GM21515 (cell line): ENCODE measurements around the gene DESI2.
"Not testable (repeated sequence)": the region's sequence is repeated elsewhere in the genome, so short reads cannot be mapped to it uniquely, and the experiment has no call there.

Source experiments
- ATAC-seq: cut with Tn5 transposase; IDR thresholded peaks from one replicate; pipeline ENCODE4 v1.9.1; 2021; ENCODE audit not compliant: unreplicated experiment

The DESI2 gene

GRCh38 chr1:244654108-244655038, 1.4 kb downstream of the DESI2 start:
- ATAC-seq, result no peak

- no peak for ATAC-seq
Measured at GRCh38 chr1:244655186-244655585, 2.3 kb downstream of the DESI2 start.

GRCh38 chr1:244657421-244657820, 4.5 kb downstream of the DESI2 start:
- no peak for ATAC-seq

- no peak for ATAC-seq
Measured at GRCh38 chr1:244659694-244660093, 6.8 kb downstream of the DESI2 start.

DNA sequence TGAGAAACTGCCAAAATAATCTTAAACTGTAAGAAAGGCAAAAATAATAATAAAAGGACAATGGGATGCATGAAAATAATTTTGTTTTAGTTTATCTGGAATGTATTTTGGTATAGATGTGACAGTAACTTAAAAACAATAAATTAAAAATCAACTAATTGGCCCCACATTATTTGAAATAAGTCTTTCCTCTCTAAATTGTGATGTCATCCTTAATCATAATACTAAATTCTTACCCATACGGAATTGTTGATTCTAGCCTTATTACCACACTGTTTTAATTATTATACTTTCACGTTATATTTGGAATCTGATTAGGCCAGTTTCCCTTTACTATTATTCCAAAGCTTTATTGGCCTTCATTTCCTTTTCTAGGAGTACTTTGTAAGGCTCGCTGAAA, 7.7 kb downstream of the DESI2 start:
- ATAC-seq, result no peak

DNA sequence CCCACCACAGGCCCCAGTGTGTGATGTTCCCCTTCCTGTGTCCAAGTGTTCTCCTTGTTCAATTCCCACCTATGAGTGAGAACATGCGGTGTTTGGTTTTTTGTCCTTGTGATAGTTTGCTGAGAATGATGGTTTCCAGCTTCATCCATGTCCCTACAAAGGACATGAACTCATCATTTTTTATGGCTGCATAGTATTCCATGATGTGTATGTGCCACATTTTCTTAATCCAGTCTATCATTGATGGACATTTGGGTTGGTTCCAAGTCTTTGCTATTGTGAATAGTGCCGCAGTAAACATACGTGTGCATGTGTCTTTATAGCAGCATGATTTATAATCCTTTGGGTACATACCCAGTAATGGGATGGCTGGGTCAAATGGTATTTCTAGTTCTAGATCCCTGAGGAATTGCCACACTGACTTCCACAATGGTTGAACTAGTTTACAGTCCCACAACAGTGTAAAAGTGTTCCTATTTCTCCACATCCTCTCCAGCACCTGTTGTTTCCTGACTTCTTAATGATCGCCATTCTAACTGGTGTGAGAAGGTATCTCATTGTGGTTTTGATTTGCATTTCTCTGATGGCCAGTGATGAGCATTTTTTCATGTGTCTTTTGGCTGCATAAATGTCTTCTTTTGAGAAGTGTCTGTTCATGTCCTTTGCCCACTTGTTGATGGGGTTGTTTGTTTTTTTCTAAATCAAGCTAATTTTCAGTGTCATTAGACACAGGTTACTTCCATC, 8.8 kb downstream of the DESI2 start:
- not testable (repeated sequence) for ATAC-seq

DNA sequence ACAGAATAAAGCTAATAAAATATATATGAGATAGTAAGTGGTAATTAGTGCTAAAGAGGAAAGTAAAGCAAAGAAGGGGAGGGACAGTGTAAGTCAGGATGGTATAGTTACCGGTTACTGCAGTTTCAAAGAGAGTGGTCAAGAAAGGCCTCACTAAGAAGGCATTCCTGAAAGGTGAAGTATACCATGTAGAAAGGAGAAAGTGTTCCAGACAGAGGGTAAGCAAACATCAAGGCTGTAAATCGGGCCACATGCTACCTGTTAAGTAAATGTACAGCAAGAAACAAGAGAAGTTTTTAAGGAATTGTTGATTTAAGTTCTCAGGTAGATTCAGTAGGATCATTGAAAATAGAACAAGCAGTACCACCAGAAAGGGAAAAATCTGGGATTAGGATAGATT, 9.7 kb downstream of the DESI2 start:
- no peak for ATAC-seq

DNA sequence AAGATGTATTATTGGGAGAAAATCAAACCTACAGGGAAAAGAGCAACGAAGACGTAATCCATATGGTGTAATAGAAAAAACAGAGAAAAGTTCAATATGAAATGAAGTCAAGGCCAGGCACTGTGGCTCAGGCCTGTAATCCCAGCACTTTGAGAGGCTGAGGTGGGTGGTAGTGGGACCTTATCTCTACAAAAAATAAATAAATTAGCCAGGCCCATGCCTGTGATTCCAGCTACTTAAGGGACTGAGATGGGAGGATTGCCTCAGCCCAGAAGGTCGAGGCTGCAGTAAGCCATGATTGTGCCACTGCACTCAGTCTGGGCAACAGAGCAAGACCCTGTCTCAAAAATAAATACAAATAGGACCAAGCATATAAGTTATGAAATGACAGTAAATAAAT, 11.4 kb downstream of the DESI2 start:
- ATAC-seq, result no peak

DNA sequence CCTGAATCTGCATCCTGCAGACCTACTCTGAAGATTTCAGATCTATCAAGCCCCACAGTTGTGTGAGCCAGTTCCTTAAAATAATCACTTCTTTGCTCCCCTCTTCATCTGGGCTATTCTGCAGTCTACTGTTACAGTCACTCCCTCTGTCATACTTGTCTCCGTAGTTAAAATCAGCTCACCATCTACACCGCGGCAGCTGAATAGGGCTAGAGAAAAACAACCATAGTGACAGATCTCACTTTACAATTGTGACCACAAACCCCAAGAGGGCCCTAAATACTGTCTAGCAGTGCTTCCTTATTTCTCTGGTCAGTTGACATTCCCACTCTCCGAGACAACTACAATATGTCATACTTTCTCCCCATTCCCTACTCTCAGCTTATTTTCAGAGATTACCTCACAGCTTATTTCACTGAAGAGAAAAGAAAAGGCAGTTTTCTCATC, 12.9 kb downstream of the DESI2 start:
- peak; percentile 86 for ATAC-seq

DNA sequence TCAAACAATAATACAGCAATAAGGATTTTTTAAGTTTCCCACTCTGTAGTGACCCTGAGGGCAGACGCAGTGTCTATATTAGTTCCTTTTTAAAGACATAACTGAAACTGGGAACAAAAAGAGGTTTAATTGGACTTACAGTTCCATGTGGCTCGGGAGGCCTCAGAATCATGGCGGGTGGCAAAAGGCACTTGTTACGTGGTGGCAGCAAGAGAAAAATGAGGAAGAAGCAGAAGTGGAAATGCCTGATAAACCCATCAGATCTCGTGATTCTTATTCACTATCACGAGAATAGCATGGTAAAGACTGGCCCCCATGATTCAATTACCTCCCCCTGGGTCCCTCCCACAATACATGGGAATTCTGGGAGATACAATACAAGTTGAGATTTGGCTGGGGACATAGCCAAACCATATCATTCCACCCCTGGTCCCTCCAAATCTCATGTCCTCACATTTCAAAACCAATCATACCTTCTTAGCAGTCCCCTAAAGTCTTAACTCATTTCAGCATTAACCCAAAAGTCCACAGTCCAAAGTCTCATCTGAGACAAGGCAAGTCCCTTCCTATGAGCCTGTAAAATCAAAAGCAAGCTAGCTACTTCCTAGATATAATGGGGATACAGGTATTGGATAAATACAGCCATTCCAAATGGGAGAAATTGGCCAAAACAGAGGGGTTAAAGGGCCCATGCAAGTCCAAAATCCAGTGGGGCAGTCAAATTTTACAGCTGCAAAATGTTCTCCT, 13.9 kb downstream of the DESI2 start:
- not testable (repeated sequence) for ATAC-seq

- no peak for ATAC-seq
Measured at GRCh38 chr1:244667797-244668196, 14.9 kb downstream of the DESI2 start.

DNA sequence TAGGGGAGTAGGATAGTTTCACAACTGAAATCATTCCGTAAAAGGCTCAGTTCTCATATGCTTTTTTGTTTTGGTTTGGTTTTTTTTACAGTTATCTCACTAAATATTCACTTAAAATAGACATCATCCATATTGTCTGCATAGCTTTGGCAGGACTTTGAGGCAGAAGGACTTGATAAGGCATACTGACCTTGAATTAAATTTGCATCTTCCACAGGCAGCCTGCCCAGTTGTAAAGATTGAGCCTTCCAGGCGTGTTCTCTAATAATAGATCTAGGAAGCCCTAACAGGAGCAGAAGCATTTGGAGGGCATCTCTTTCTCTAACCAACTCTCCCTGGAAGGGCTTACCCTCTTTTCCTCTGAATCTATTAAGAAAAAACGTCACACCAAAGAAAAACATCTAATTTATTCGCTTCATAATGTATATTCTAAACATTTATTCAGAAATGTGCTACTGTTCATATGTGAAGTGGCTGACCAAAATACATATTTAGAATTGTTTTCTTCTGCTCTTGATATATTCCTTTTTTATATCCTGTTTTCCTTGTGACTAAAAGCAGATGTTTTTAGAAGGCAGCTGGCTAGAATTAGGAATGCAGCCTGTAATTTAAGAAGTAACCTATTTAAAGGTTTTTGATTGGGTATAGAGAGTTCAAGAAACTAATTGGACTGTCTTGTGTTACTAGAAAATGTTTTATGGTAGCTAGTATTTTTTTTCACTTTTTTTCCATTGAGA, 20.2 kb downstream of the DESI2 start:
- no peak for ATAC-seq

DNA sequence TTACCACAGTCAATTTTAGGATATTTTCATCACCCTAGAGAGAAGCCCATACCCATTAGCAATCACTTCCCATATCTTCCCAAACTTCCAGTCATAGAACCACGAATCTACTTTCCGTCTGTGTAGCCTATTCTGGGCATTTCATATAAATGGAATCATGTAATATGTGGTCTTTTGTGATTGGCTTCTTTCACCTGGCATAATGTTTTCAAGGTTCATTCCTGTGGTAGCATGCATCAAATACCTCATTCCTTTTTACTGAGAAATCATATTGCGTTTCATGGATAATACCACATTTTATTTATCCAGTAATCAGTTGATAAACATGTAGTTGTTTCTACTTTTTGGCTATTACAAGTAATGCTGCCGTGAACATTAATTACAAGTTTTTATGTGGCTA, 21.5 kb downstream of the DESI2 start:
- ATAC-seq, result no peak

GRCh38 chr1:244675167-244675566, 22.2 kb downstream of the DESI2 start:
- no peak for ATAC-seq

DNA sequence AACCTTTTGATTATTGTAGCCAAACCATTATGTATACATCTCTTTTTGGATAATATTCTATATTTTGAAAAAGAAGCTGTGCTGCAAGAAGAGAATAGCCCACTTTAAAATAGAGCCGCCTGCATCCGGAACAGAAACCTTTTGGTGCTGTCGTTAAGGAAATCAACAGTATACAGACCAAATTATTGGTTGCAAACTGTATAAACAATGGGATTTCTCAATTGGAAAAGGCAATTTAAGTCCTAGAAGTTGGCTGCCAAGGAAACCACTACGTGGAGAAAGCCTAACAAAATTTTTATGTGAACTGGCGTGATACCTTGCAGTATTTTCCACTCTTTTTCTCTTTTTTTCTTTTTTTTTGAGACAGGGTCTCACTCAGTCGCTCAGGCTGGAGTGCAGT, 25.8 kb downstream of the DESI2 start:
- no peak for ATAC-seq

DNA sequence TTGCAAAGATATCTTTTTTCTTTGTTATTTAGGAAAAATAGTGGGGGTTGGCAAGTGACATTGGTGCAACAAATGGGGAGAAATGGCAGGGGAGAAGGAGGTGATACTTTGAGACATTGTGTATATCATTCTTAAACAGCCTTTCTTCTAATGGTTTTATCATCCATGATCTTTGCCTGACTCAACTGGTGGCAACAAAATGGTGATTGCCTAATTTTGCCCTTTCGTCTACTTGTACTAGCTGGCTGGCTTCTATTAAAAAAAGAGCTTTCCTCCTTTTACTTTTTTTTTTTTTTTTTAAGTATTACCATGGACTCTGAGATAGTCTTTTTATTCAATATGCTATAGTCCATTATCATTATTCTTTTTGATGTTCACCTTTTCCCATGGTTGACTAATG, 27.7 kb downstream of the DESI2 start:
- no peak for ATAC-seq

GRCh38 chr1:244682087-244682486, 29.2 kb downstream of the DESI2 start:
- ATAC-seq, result not testable (repeated sequence)

- no peak for ATAC-seq
Measured at GRCh38 chr1:244695937-244696336, 43.0 kb downstream of the DESI2 start.

GRCh38 chr1:244699741-244700140, 46.8 kb downstream of the DESI2 start:
- ATAC-seq, result no peak

- no peak for ATAC-seq
Measured at GRCh38 chr1:244700808-244701207, 47.9 kb downstream of the DESI2 start.

GRCh38 chr1:244702620-244703019, 49.7 kb downstream of the DESI2 start:
- ATAC-seq, result no peak
